Activated CD8-positive, alpha-beta memory T cell treated with anti-CD3 and anti-CD28 coated beads for 36 hours (primary cell): ENCODE data around the gene CTNNA3. TPM values are rescaled to one million over a fixed set of nuclear protein-coding genes. Genes with fewer than 3 reads are reported as not detected.

Experiments
- CTCF ChIA-PET: fragments of 350-600 bp; sonication (Branson Sonifier 250); formaldehyde crosslinking; loops from one replicate; lab custom pipeline; 2021; ENCODE audit warnings: antibody characterized with exemption; lab: Charles Lee
- POLR2A ChIA-PET: fragments of 350-600 bp; sonication (Branson Sonifier 250); formaldehyde crosslinking; loops from one replicate; lab custom pipeline; 2021; ENCODE audit warnings: antibody characterized with exemption; lab: Charles Lee
- total RNA-seq, 2 experiments: library from RNA; stranded (reverse); gene quantifications; one replicate each; pipeline ENCODE4 v1.2.3, GENCODE V29; 2021

The CTNNA3 gene
- total RNA-seq, 2 experiments from 2014 or later = not detected

DNA sequence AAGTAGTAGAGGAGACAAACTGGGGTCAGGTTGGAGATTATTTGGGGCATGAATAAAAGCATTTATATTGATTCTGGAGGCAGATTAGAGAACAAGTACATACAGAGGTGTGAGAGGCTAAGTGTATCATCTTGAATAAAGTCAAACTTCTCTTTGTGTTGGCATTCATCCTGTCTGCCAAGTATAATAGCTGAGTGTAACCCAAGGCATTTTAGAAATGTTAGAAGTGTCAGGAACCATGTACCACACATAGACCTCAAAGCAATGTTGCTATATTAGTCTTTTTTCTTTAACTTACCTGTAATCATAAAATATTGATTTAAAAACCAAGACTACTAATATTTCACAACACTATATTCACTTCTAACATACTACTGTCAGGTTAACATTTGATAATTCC, 826.4 kb downstream of the CTNNA3 start:
- ChIA-PET POLR2A (no interaction called here), CTCF (no interaction called here)

- ChIA-PET POLR2A (no interaction called here), CTCF (no interaction called here)
Observed at GRCh38 chr10:66862687-66863258, 833.2 kb downstream of the CTNNA3 start.

DNA sequence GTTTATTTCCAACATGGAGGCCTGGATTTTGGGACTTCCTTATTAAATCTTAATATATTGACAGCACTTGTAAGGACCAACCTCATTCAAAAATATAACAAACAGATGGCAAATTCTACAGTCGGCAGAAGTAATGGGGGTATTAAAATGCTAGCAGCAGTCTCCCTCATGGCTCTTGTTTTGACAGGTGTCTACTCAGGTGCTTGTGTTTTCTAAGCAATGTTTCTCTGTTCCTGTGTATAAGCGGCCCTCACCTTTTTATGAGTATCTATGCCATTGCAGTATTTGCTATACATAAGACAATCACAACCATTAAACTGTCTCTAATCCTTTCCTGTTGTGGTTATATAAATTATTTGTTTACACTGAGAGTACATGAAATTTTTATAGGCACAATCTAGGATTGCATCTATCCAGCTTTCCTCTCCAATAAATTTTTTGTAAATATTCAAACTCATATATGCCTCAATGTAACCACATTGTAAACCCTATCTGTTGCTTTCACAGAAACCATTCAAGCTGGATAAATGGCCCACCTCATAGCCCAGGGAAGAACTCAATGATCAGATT, 835.5 kb downstream of the CTNNA3 start:
- ChIA-PET POLR2A (no interaction called here), CTCF (no interaction called here)

- CTCF ChIA-PET = interaction anchor here (0.6 kb wide), 1 partner anchor 213 kb away, joined by 3 read pairs; no protein-coding TSS in a partner anchor
Observed at GRCh38 chr10:66852811-66853210, 843.2 kb downstream of the CTNNA3 start.

GRCh38 chr10:66848856-66849255, 847.1 kb downstream of the CTNNA3 start:
- POLR2A ChIA-PET = no interaction called here
- CTCF ChIA-PET = no interaction called here

More at GRCh38 chr10:66852811-66853210, 843.2 kb downstream of the CTNNA3 start:
- POLR2A ChIA-PET = no interaction called here

DNA sequence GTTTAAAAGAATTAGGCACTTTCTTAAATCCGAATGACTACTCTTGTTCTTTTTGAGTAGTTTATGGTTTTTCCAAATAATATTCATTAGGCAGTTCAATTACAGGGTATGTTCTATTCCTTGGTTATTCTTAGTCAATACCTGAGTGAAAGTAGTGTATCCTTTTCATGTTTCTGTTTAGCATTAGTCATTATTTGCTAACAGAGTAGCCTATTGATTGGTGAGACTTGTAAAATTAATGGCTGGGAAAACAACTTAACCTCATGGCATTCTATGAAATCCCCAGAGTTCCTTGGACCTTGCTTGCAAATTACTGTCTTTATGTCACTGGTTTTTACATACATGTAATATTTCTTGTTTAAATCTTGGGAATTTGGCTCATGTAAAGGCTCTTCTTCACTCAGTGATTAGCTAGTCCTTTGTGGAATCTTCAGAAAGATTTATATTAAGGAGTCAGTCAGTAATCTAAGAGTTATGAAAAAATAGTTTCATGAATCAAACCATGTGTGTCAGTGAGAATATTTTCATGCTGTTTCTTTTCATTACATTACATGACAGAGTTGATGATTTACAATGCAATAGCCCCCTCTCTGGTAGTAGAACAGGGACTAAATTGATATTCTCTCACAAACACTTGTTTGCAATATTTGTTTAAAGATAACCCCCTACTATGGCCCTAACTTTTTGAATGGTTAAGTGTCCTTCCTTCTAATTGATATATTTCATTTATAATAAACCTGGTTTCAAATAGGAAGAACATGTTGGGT, 851.6 kb downstream of the CTNNA3 start:
- ChIA-PET CTCF (no interaction called here), POLR2A (no interaction called here)

DNA sequence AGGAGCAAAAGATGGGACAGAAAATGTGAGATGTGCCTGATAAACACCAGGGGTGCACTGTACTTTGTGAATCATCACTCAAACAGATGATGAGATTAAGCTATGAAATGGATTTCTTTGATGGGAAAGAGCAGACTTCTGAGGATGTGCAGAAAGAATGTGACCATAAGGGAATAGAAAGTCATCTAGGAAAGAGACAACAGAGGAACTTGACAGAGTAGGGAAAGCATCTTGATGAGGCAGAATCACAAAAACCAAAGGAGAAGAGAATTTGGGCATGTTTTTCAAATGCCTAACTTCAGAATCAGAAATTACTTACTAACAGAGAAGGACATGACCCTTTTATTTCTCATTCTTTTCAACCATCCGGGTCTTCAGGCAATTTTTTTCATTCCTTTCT, 852.6 kb downstream of the CTNNA3 start:
- POLR2A ChIA-PET = no interaction called here
- CTCF ChIA-PET = no interaction called here

DNA sequence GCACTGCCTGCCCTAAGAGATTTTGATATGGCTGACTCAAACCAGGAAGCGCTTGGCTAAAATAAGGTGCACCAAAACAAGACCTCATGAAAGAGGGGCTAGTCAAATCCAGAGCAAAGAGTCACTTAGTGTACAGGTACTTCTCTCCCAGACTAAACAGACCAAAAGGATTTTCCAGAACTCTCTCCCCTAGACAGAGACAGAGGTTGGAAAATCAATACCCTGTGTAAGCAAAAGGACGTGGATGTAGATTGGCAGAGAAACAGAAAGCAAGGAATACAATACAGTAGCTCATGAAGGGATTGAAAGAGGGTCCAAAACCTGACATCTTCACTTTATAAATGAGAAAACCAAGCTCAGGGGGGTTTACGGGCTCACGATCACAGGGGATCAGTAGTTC, 853.1 kb downstream of the CTNNA3 start:
- ChIA-PET POLR2A (no interaction called here), CTCF (no interaction called here)

GRCh38 chr10:66842371-66842770, 853.6 kb downstream of the CTNNA3 start:
- ChIA-PET POLR2A (no interaction called here), CTCF (no interaction called here)

GRCh38 chr10:66838656-66839055, 857.3 kb downstream of the CTNNA3 start:
- ChIA-PET CTCF (no interaction called here), POLR2A (no interaction called here)

- CTCF ChIA-PET = no interaction called here
- POLR2A ChIA-PET = no interaction called here
Observed at GRCh38 chr10:66837990-66838389, 858.0 kb downstream of the CTNNA3 start.

DNA sequence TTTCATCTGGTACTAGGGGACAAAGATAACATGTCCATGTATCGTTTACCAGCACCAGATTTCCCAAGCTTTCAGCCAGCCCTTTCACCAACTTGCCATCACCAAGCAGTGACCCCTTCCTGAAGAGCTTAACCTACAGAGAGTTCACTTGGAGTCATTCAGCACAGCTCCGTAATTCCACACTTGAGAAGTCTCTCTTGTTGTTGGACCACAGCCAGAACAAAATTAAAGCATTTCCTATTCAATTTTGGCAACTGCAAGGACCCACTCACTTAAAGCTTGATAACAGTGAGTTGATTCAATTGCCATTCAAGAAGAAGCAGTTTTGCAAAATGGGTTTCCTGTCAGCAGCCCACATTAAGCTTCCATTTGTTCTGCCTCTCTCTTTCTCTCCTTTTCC, 858.7 kb downstream of the CTNNA3 start:
- ChIA-PET CTCF (no interaction called here), POLR2A (no interaction called here)

GRCh38 chr10:66836771-66837170, 859.2 kb downstream of the CTNNA3 start:
- ChIA-PET POLR2A (no interaction called here), CTCF (no interaction called here)

GRCh38 chr10:66836057-66836456, 859.9 kb downstream of the CTNNA3 start:
- POLR2A ChIA-PET = no interaction called here
- CTCF ChIA-PET = no interaction called here

DNA sequence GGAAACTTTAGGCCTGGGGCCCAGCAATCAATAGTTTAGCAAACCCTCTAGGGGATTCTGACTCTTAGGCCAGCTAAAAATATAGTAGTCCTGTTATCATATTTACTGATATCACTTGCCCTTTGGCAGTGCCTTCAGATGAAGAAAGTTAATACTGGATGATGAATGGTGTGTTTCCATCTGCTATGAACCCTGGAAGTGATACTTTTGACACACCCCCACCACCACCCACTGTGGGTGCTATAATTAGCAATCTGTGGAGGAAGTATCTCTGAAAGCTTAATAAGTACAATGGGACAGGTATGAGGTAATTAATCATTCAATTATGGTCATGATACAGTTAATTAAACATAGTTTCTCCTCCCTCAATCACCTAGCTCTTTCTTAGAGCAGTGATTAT, 860.6 kb downstream of the CTNNA3 start:
- CTCF ChIA-PET = no interaction called here
- POLR2A ChIA-PET = no interaction called here

GRCh38 chr10:66834802-66835201, 861.2 kb downstream of the CTNNA3 start:
- CTCF ChIA-PET = no interaction called here

GRCh38 chr10:66833861-66834260, 862.1 kb downstream of the CTNNA3 start:
- POLR2A ChIA-PET = no interaction called here
- CTCF ChIA-PET = no interaction called here

More at GRCh38 chr10:66834802-66835201, 861.2 kb downstream of the CTNNA3 start:
- POLR2A ChIA-PET = no interaction called here

GRCh38 chr10:66832781-66833422, 863.1 kb downstream of the CTNNA3 start:
- ChIA-PET CTCF (no interaction called here), POLR2A (no interaction called here)

GRCh38 chr10:66828957-66829356, 867.0 kb downstream of the CTNNA3 start:
- POLR2A ChIA-PET = no interaction called here
- CTCF ChIA-PET = no interaction called here

GRCh38 chr10:66827353-66827752, 868.6 kb downstream of the CTNNA3 start:
- ChIA-PET CTCF (no interaction called here), POLR2A (no interaction called here)
